ENCODE measurements around the gene COL4A1.

DNA sequence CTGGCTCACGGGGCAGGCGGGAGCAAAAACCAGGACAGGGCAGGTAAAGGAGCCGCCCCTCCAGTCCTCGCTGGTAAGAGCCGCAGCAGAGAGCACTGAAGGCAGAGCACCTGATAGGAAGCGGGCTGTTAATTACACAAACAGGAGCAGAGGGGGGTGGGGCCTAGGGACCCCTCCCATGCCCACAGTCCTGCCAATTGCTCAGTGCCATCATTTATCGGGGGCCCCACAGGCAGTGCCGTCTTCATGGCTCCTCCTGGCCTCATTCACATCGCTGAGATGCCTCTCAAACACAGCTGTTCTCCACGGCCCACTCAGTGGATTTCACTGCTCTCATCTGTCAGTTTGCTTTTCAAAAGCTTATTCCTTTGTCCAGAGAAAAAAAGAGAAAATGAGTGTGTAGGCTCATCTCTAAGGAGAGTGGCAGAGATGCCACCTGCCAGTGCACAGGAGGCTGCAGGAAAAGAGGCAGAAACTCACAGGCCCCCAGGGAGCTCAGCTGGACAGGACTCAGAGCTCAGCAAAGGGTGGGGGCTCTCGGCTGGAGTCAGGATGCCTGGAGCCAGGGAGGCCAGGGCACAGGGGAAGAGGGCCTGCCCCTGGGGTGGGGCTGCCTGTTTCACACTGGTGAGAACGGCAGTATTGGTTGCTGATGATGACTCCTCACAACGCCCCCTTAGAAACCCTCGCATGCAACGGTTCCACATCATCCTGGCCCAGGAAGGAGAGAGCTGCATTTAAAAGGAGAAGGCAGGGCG is 174.6 kb downstream of the COL4A1 start:
- TF ChIP-seq CTCF (IDR thresholded peaks at IDR 0.05), result no peak
- no peak for TF ChIP-seq POLR2A (IDR thresholded peaks at IDR 0.05)
- TF ChIP-seq POLR2AphosphoS5 (IDR thresholded peaks at IDR 0.05), result no peak
